Activated T-helper 1 cell treated with anti-CD3 and anti-CD28 coated beads, Interleukin-12 subunit alpha, Interleukin-12 subunit beta, Interleukin-2, Interleukin-4 antibody, amounts not matched to agents 30 ng/mL and 10 ng/mL and 1 ng/mL, durations not matched to agents 14 hours and 24 hours and 36 hours (primary cell): ENCODE data around the gene SAFB. TPM values are rescaled to one million over a fixed set of nuclear protein-coding genes. Genes with fewer than 3 reads are reported as not detected.
A peak's percentile ranks its signal among the peaks of the same experiment; 100 is the strongest.

ENCODE experiments used
- DNase-seq: peaks from one replicate; pipeline ENCODE4 v3.0.0; 2021; ENCODE audit warnings: low spot score
- H3K27ac Mint-ChIP-seq: one replicate; pipeline ENCODE4 v1.8.0; 2021; ENCODE audit warnings: mild to moderate bottlenecking, mixed read lengths
- H3K27me3 Mint-ChIP-seq: one replicate; pipeline ENCODE4 v1.8.0; 2022; ENCODE audit warnings: mild to moderate bottlenecking, moderate library complexity, mixed read lengths; ENCODE audit not compliant: insufficient read depth
- H3K36me3 Mint-ChIP-seq: one replicate; pipeline ENCODE4 v1.8.0; 2021; ENCODE audit warnings: low read depth, mixed read lengths
- H3K4me1 Mint-ChIP-seq: one replicate; pipeline ENCODE4 v1.8.0; 2021; ENCODE audit warnings: low read depth, mixed read lengths
- H3K4me3 Mint-ChIP-seq: one replicate; pipeline ENCODE4 v1.8.0; 2021; ENCODE audit warnings: mild to moderate bottlenecking, moderate library complexity, mixed read lengths
- H3K9me3 Mint-ChIP-seq: one replicate; pipeline ENCODE4 v1.8.0; 2021; ENCODE audit warnings: mixed read lengths
- intact Hi-C: fragments of 100-400 bp; cut with micrococcal nuclease; formaldehyde crosslinking; loops from one replicate; pipeline ENCODE4 v1.15.1; 2024
- total RNA-seq: library from RNA; stranded (reverse); gene quantifications from 2 replicates; pipeline ENCODE4 v1.2.3, GENCODE V29; 2022

SAFB gene
- total RNA-seq, 1 donor from 2014 or later: 143 TPM

DNA sequence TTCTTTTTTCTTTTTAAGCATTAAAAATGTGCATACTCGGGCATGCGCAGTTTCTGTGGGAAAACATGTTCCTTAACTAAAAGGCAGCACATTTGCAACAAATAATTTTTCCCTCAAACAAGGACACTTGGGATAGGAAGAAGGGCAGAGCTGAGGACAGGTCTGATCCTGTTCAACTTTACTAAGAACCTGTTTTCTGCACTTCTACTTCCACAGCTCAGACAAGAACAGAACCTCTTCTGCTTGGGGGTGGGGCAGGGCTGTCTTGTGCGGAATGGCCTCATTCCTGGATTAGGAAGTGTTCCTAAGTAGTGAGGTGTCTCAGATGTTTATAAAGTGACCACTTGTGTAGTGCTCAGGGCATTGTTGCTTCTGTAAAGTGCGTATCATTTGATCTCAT lies 18.3 kb downstream of the SAFB start:
- H3K9me3 Mint-ChIP-seq: no peaks in the 10 kb centered on the region
- peaks cover 39% of the 10 kb centered on the region for H3K36me3 Mint-ChIP-seq
- no peak overlapping the region for H3K27ac Mint-ChIP-seq
- H3K27me3 Mint-ChIP-seq: no peaks in the 10 kb centered on the region
- intact Hi-C loops: no loop called here
- peaks cover 5% of the 10 kb centered on the region for H3K4me1 Mint-ChIP-seq
- H3K4me3 Mint-ChIP-seq: no peak overlapping the region
- no peak for DNase-seq

DNA sequence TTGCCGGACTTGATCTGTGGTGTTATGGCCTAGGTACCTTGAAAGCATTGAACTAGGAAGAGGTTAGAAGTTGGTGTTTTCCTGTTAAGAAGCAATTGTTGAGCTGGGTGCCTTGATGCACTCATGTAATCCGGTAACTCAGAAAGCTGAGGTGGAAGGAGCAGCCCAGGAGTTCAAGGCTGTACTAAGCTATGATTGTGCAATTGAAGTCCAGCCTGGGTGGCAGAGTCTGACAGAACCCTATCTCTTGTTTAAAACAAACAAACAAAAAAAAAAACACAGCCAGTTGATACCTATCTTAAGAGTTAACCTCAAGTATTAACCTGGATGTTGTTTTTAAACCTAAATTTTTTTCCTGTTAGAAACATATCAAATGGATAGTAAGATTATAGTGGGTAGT lies 19.3 kb downstream of the SAFB start:
- no peak overlapping the region for H3K27ac Mint-ChIP-seq
- H3K4me1 Mint-ChIP-seq: peaks cover 5% of the 10 kb centered on the region
- no peak for DNase-seq
- intact Hi-C loops: no loop called here
- H3K4me3 Mint-ChIP-seq: no peak overlapping the region
- H3K36me3 Mint-ChIP-seq: peaks cover 49% of the 10 kb centered on the region
- H3K27me3 Mint-ChIP-seq: no peaks in the 10 kb centered on the region
- H3K9me3 Mint-ChIP-seq: no peaks in the 10 kb centered on the region

DNA sequence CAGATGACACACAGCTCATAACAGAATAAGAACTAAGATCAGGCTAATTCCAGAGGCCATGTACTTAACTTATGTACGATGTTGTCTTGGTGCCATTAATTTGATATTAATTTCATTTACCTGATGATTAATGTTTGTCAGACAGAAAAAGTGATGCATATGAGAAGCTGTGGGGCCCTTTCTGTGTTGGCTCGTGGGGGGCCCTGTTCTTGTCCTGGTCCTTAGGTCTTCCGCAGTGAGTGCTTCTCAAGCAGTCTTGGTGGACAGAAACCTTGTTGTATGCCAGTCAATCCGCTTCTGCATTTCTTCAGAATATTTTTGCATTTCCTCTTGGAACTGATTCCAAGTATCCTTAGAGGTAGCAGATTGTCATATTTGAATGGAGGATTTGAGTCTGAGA lies 20.2 kb downstream of the SAFB start:
- H3K4me1 Mint-ChIP-seq: peaks cover 5% of the 10 kb centered on the region

DNA sequence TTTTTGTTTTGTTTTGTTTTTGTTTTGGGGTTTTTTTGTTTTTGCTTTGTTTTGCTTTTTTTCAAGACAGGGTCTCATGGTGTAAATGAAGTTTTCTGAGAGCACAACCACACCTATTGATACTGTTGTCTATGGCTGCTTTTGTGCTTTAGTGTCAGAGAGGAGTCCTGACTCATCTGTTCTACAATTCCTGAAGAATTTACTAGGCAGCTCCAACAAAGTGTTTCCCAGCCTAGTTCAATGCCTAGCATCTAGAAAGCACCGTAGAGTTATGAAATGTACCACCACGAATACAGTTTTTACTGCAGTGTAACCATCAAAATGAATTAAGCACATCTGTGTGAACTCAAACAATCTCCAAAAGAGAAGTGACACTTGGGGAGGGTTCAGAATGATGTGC lies 21.2 kb downstream of the SAFB start:
- Mint-ChIP-seq H3K36me3 (peaks cover 55% of the 10 kb centered on the region), H3K27me3 (no peaks in the 10 kb centered on the region), H3K4me1 (peaks cover 5% of the 10 kb centered on the region), H3K4me3 (no peak overlapping the region), H3K9me3 (no peaks in the 10 kb centered on the region), H3K27ac (no peak overlapping the region)
- intact Hi-C loops: no loop called here
- no peak for DNase-seq

More for the DNA sequence above, 20.2 kb downstream of the SAFB start:
- Mint-ChIP-seq H3K27me3 (no peaks in the 10 kb centered on the region), H3K4me3 (no peak overlapping the region), H3K9me3 (no peaks in the 10 kb centered on the region), H3K27ac (no peak overlapping the region), H3K36me3 (peaks cover 50% of the 10 kb centered on the region)
- intact Hi-C loops: no loop called here
- no peak for DNase-seq

DNA sequence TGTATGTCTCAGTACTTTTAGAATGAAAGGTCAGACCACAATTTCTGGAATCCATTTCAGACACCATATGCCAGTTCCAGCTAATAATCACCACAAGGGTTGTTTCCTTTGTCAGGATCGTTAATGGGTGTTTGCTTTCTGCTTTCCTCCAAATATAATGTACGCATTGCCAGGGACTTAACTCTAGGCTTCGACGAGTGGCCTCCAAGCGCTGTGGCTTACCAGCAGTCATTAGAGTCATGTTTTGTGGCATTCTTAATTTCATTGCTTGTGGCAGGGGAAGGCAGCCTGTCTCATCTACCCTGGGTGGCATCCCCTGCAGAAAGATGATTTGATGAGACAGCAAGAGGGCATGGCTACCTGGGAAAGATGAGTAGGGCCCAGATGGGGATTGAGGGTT lies 22.5 kb downstream of the SAFB start:
- no peak overlapping the region for H3K4me3 Mint-ChIP-seq
- H3K27ac Mint-ChIP-seq: no peak overlapping the region
- H3K4me1 Mint-ChIP-seq: peaks cover 5% of the 10 kb centered on the region
- no peaks in the 10 kb centered on the region for H3K9me3 Mint-ChIP-seq
- no peaks in the 10 kb centered on the region for H3K27me3 Mint-ChIP-seq
- intact Hi-C loops: no loop called here
- DNase-seq: no peak
- H3K36me3 Mint-ChIP-seq: peaks cover 63% of the 10 kb centered on the region

DNA sequence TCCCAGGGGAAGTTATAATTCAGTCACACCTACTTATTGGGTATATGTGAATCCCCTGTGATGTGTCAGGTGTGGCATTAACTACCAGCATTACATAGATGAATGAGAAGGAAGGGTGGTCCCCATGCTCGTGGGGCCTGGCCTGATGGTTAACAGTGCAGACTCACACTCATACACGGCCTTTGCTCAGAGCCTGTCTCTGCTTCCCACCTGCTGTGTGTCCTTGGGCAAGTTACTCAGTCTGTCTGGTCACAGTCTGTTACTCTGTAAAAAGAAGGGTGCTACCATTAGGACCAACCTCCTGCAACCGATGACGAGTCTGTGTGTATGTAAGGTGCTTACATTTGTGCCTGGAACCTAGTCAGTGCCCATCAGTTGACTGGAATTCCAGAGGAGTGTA lies 23.8 kb downstream of the SAFB start:
- intact Hi-C loops: no loop called here
- DNase-seq: no peak
- no peak overlapping the region for H3K4me3 Mint-ChIP-seq
- H3K27me3 Mint-ChIP-seq: no peaks in the 10 kb centered on the region
- peak overlapping the region; percentile 31 for H3K27ac Mint-ChIP-seq
- H3K4me1 Mint-ChIP-seq: peaks cover 5% of the 10 kb centered on the region
- peaks cover 62% of the 10 kb centered on the region for H3K36me3 Mint-ChIP-seq
- H3K9me3 Mint-ChIP-seq: no peaks in the 10 kb centered on the region

DNA sequence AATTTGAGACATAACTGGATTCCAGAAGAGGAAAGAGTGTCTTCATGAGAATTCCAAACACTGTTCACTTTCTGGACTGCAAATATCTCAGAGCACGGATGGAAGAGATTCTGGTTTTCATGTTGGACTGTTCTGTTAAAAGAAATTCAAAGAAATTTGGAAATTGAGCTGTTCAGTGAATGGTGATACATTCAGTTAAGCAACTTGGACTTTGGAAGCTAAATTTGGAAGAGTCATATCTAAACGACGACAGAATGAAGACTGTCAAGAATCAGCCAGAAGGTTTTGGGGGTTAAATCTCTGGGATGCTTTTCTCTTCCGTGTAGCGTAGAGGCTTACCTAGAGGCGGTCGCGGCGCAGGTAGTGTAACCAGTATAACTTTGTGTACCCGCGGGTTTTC lies 25.6 kb downstream of the SAFB start:
- H3K9me3 Mint-ChIP-seq: no peaks in the 10 kb centered on the region
- no peak for DNase-seq
- H3K4me3 Mint-ChIP-seq: no peak overlapping the region
- peaks cover 5% of the 10 kb centered on the region for H3K4me1 Mint-ChIP-seq
- no peak overlapping the region for H3K27ac Mint-ChIP-seq
- H3K36me3 Mint-ChIP-seq: peaks cover 67% of the 10 kb centered on the region
- intact Hi-C loops: no loop called here
- no peaks in the 10 kb centered on the region for H3K27me3 Mint-ChIP-seq

DNA sequence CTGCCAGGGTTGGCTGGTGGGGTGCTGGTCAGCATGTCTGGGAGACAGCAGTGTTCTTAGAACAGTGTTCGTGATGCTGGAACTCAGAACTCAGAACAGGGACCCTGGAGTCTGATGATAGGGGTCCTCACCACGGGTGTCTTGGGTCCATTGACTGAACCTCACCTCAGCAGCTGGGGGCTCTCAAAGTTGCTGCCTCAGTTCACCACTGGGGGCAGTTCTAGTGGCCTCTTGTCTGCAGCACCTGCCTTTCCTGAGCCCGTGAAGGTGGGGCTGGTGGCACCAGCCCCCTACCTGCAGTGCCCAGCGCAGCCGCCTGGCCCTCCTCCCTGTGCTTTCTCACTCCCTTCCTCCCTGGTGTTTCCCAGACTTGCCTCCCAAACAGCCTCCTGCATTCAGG lies 28.5 kb downstream of the SAFB start:
- Mint-ChIP-seq H3K27me3 (no peaks in the 10 kb centered on the region), H3K4me3 (no peak overlapping the region), H3K27ac (no peak overlapping the region), H3K4me1 (no peaks in the 10 kb centered on the region), H3K9me3 (no peaks in the 10 kb centered on the region), H3K36me3 (peaks cover 64% of the 10 kb centered on the region)
- intact Hi-C loops: no loop called here
- no peak for DNase-seq

DNA sequence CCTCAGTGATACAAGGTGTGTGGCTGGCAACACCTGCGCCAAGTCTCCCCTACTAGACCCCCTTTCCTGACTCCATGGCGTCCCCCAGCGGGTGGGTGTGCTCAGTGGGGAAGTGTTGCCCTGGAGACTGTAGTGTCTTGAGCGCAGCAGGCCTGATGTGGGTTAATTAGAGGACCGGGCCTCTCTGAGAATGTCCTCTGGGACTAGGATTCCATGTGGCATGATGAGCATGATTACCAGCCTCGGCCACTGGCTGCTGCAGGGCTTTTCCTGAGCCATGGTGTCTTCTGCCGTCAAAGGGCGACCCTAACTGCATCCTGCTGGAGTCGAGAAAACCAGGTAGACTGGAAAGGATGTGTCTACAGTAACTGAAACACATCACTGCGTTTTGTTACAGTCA lies 29.4 kb downstream of the SAFB start:
- no peaks in the 10 kb centered on the region for H3K4me1 Mint-ChIP-seq
- intact Hi-C loops: no loop called here
- no peaks in the 10 kb centered on the region for H3K9me3 Mint-ChIP-seq
- H3K27me3 Mint-ChIP-seq: no peaks in the 10 kb centered on the region
- DNase-seq: no peak
- no peak overlapping the region for H3K27ac Mint-ChIP-seq
- no peak overlapping the region for H3K4me3 Mint-ChIP-seq
- H3K36me3 Mint-ChIP-seq: peaks cover 58% of the 10 kb centered on the region

DNA sequence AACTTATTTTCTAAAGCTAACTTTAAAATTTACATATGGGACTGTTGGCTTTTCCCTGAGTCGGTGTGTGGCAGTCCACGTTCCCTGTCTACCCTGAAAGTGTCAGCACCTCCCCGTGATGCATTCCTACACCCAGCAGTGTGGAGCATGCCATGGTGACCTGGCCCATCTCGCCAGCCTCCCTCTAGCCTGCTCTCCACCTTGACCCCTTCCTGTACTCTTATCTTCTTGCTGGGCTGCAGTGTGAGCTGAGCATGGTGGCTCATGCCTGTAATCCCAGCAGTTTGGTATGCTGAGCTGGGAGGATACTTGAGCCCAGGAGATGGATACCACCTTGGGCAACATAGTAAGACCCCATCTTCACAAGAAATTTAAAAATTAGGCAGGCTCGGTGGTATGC lies 32.0 kb downstream of the SAFB start:
- Mint-ChIP-seq H3K27me3 (no peaks in the 10 kb centered on the region), H3K36me3 (peaks cover 49% of the 10 kb centered on the region), H3K27ac (no peak overlapping the region), H3K4me1 (no peaks in the 10 kb centered on the region), H3K4me3 (no peak overlapping the region), H3K9me3 (no peaks in the 10 kb centered on the region)
- intact Hi-C loops: no loop called here
- DNase-seq: no peak

DNA sequence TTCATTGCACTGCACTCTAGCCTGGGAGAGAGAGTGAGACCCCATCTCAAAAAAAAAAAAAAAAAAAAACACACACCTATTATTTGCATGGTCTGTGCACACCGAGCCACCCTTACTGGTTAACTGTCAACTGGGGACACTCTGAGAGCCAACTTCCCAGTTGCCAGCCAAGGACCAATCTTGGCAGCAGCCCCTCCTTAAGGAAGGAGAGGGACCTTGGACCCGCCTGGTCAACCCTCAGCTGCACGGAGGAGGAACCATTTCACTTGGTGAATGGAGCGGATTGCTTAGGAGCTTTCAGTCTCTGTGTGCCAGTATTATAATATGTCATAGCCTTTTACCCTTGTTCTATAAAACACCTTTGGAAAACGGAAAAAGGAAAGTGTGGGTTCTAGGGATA lies 32.5 kb downstream of the SAFB start:
- DNase-seq: no peak
- H3K9me3 Mint-ChIP-seq: no peaks in the 10 kb centered on the region
- no peak overlapping the region for H3K27ac Mint-ChIP-seq
- no peaks in the 10 kb centered on the region for H3K27me3 Mint-ChIP-seq
- H3K4me1 Mint-ChIP-seq: no peaks in the 10 kb centered on the region
- peaks cover 46% of the 10 kb centered on the region for H3K36me3 Mint-ChIP-seq
- intact Hi-C loops: no loop called here
- no peak overlapping the region for H3K4me3 Mint-ChIP-seq

DNA sequence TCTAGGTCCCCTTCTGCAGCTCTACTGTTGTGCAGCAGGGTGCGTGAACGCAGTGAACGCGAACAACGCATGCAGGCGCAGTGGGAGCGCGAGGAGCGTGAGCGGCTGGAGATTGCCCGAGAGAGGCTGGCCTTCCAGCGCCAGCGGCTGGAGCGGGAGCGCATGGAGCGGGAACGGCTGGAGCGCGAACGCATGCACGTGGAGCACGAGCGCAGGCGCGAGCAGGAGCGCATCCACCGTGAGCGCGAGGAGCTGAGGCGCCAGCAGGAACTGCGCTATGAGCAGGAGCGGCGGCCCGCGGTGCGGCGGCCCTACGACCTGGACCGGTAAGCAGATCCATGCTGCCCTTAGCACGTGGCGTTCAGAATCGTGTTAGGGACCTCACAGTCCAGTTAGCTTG lies 38.6 kb downstream of the SAFB start:
- DNase-seq: no peak
- H3K9me3 Mint-ChIP-seq: no peaks in the 10 kb centered on the region
- intact Hi-C loops: no loop called here
- no peak overlapping the region for H3K4me3 Mint-ChIP-seq
- H3K27ac Mint-ChIP-seq: no peak overlapping the region
- peaks cover 10% of the 10 kb centered on the region for H3K4me1 Mint-ChIP-seq
- H3K27me3 Mint-ChIP-seq: no peaks in the 10 kb centered on the region
- H3K36me3 Mint-ChIP-seq: peaks cover 40% of the 10 kb centered on the region

DNA sequence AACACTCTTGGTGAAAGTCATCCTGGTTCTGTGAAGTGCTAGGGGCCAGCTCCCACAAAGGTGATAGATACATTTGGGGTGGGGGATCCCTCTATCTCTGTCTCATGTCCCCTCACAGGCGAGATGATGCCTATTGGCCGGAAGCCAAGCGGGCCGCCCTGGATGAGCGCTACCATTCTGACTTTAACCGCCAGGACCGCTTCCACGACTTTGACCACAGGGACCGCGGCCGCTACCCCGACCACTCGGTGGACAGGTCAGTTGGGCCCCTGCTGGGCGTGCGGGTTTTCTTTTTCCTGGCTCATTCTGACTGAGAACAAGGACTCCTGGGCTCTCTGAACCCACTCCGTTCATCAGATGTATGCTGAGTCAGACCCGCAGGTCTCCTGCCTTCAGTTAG lies 41.0 kb downstream of the SAFB start:
- no peak for DNase-seq
- no peak overlapping the region for H3K4me3 Mint-ChIP-seq
- no peak overlapping the region for H3K27ac Mint-ChIP-seq
- no peaks in the 10 kb centered on the region for H3K27me3 Mint-ChIP-seq
- H3K36me3 Mint-ChIP-seq: peaks cover 43% of the 10 kb centered on the region
- H3K4me1 Mint-ChIP-seq: peaks cover 10% of the 10 kb centered on the region
- intact Hi-C loops: no loop called here
- no peaks in the 10 kb centered on the region for H3K9me3 Mint-ChIP-seq

DNA sequence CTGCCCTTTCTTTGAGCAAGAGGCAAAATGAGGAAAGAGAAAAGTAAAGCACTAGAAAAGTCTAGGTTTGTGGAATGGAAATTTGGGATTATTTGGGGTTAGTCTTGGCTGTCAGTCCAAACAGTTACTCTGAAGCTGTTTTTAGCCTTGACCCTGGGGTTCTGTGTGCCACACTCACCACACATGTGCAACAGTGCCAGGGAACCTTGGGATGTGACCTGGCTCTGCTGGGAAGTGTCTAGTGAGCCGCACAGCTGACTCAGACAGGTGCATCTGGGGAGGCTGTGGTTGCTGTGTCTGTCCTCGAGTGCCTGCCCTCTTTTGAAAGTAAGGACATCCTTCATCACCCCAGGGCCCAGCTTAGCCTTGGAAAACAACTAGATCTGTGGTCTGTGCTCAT lies 41.6 kb downstream of the SAFB start:
- Mint-ChIP-seq H3K36me3 (peaks cover 47% of the 10 kb centered on the region), H3K27ac (no peak overlapping the region), H3K9me3 (no peaks in the 10 kb centered on the region), H3K4me3 (no peak overlapping the region), H3K4me1 (peaks cover 10% of the 10 kb centered on the region), H3K27me3 (no peaks in the 10 kb centered on the region)
- DNase-seq: no peak
- intact Hi-C loops: no loop called here
